Gastrocnemius medialis (tissue), 4 donors: ENCODE results near the gene RGS19. TPM values are rescaled to one million over a fixed set of nuclear protein-coding genes. Genes with fewer than 3 reads are reported as not detected.

Experiments used
- ATAC-seq, 2 donors: fragments of 150-250 bp; one replicate each; pipeline ENCODE4 v1.9.1; 2016
- DNase-seq, 2 donors: peaks; one replicate each; pipeline ENCODE4 v3.0.0-alpha.2; 2019
- H3K27ac ChIP-seq, 4 donors: fragments of 200-600 bp; sonication (generic); 1 replicate in 1 of 4; 2 replicates in 3 of 4; pipeline ENCODE4 v1.5.1; 2016 to 2018; ENCODE audit warnings: mild to moderate bottlenecking in 2 of 4, moderate library complexity in 1 of 4
- H3K27me3 ChIP-seq, 3 donors: fragments of 200-600 bp; sonication (generic) in 2 of 3; 1 replicate in 1 of 3; 2 replicates in 2 of 3; pipeline versions ENCODE4 v1.5.1 to v1.6.0; 2016 to 2019; ENCODE audit warnings: mild to moderate bottlenecking in 1 of 3, moderate library complexity in 1 of 3
- H3K36me3 ChIP-seq, 2 donors: fragments of 200-600 bp; sonication (generic) in 1 of 2; one replicate each; pipeline ENCODE4 v1.5.1; 2017 to 2018
- H3K4me1 ChIP-seq, 2 donors: fragments of 200-600 bp; sonication (generic) in 1 of 2; one replicate each; pipeline ENCODE4 v1.5.1; 2016 to 2017; ENCODE audit warnings: mild to moderate bottlenecking in 2 of 2
- H3K4me3 ChIP-seq, 4 donors: fragments of 200-600 bp; sonication (generic) in 3 of 4; 1 replicate in 1 of 4; 2 replicates in 3 of 4; pipeline ENCODE4 v1.5.1; 2016 to 2019; ENCODE audit warnings: mild to moderate bottlenecking in 2 of 4
- H3K9me3 ChIP-seq, 3 donors: fragments of 200-600 bp; sonication (generic) in 2 of 3; 1 replicate in 1 of 3; 2 replicates in 2 of 3; pipeline ENCODE4 v1.5.1; 2016 to 2019
- CTCF ChIP-seq, 5 experiments: fragments of 450-650 bp in 3 of 5; fragments of 200-600 bp in 2 of 5; sonication (generic) in 2 of 5; IDR thresholded peaks in 4 of 5; conservative IDR thresholded peaks in 1 of 5; 1 replicate in 4 of 5; 2 replicates in 1 of 5; pipeline ENCODE4 v1.5.1; 2016 to 2019; ENCODE audit warnings: antibody characterized with exemption in 5 of 5, mild to moderate bottlenecking in 3 of 5, moderate library complexity in 3 of 5
- POLR2A ChIP-seq, 2 donors: fragments of 450-650 bp; IDR thresholded peaks; one replicate each; pipeline ENCODE4 v1.6.1; 2017; ENCODE audit warnings: antibody characterized with exemption in 2 of 2, mild to moderate bottlenecking in 2 of 2, moderate library complexity in 2 of 2
- in situ Hi-C, 4 donors: fragments of 200-750 bp; cut with MboI; loops; one replicate each; pipeline versions ENCODE4 v1.15.0 to v1.8.0; 2017; ENCODE audit warnings: low sequenced_read_pairs in 4 of 4
- intact Hi-C: fragments of 100-400 bp; cut with DNase I; formaldehyde crosslinking; loops from one replicate; pipeline ENCODE4 v1.15.1; 2023; ENCODE audit warnings: low total_unique reads
- total RNA-seq, 4 donors: library from RNA; depleted of rRNA; stranded (reverse); fragments of >200 nt; gene quantifications; one replicate each; pipeline versions ENCODE4 v1.1.0 to v1.2.3, GENCODE V29; 2016

RGS19 gene
- total RNA-seq, 4 donors from 2014 or later, result 0.92 to 7.7 (median 3.5) TPM

- TF ChIP-seq POLR2A (IDR thresholded peaks at IDR 0.05) (no peak), CTCF (IDR thresholded peaks at IDR 0.05 in 4 of 5, conservative IDR thresholded peaks at IDR 0.05 in 1 of 5) (no peak)
- intact Hi-C loops (no loop called here), in situ Hi-C loops (no loop called here)
- DNase-seq (no peak), ATAC-seq (no peak)
- Histone ChIP-seq H3K27me3 (peaks cover 0 to 4% (median 3%) of the 10 kb centered on the region in 3 donors), H3K4me1 (peaks cover 9 to 15% of the 10 kb centered on the region in 2 donors), H3K36me3 (no peaks in the 10 kb centered on the region), H3K27ac (peak overlapping the region in 1 of 4 donors; percentile 70), H3K4me3 (peak overlapping the region in 3 of 4 donors; percentile 72 to 88 (median 76)), H3K9me3 (no peaks in the 10 kb centered on the region)
These were observed 1.3 kb downstream of the RGS19 start for GRCh38 chr20:64077876-64078551.

GRCh38 chr20:64077541-64077875, 1.8 kb downstream of the RGS19 start:
- peaks cover 9 to 15% of the 10 kb centered on the region in 2 donors for H3K4me1 ChIP-seq
- DNase-seq, result no peak
- no peak for ATAC-seq
- TF ChIP-seq POLR2A (IDR thresholded peaks at IDR 0.05) (no peak), CTCF (IDR thresholded peaks at IDR 0.05 in 4 of 5, conservative IDR thresholded peaks at IDR 0.05 in 1 of 5) (no peak)
- peaks cover 0 to 3% (median 0%) of the 10 kb centered on the region in 3 donors for H3K27me3 ChIP-seq
- H3K9me3 ChIP-seq, result no peaks in the 10 kb centered on the region
- H3K27ac ChIP-seq, result no peak overlapping the region
- peak overlapping the region in 1 of 4 donors; percentile 76 for H3K4me3 ChIP-seq
- in situ Hi-C loops, result no loop called here
- intact Hi-C loops, result no loop called here
- no peaks in the 10 kb centered on the region for H3K36me3 ChIP-seq

GRCh38 chr20:64077094-64077493, 2.2 kb downstream of the RGS19 start:
- peaks cover 0 to 3% (median 0%) of the 10 kb centered on the region in 3 donors for H3K27me3 ChIP-seq
- no peaks in the 10 kb centered on the region for H3K9me3 ChIP-seq
- peak overlapping the region in 1 of 4 donors; percentile 76 for H3K4me3 ChIP-seq
- TF ChIP-seq CTCF (IDR thresholded peaks at IDR 0.05 in 4 of 5, conservative IDR thresholded peaks at IDR 0.05 in 1 of 5), result no peak
- TF ChIP-seq POLR2A (IDR thresholded peaks at IDR 0.05), result no peak
- in situ Hi-C loops (no loop called here), intact Hi-C loops (no loop called here)
- peaks cover 9 to 15% of the 10 kb centered on the region in 2 donors for H3K4me1 ChIP-seq
- DNase-seq (no peak), ATAC-seq (no peak)
- H3K27ac ChIP-seq, result no peak overlapping the region
- H3K36me3 ChIP-seq, result no peaks in the 10 kb centered on the region

DNA sequence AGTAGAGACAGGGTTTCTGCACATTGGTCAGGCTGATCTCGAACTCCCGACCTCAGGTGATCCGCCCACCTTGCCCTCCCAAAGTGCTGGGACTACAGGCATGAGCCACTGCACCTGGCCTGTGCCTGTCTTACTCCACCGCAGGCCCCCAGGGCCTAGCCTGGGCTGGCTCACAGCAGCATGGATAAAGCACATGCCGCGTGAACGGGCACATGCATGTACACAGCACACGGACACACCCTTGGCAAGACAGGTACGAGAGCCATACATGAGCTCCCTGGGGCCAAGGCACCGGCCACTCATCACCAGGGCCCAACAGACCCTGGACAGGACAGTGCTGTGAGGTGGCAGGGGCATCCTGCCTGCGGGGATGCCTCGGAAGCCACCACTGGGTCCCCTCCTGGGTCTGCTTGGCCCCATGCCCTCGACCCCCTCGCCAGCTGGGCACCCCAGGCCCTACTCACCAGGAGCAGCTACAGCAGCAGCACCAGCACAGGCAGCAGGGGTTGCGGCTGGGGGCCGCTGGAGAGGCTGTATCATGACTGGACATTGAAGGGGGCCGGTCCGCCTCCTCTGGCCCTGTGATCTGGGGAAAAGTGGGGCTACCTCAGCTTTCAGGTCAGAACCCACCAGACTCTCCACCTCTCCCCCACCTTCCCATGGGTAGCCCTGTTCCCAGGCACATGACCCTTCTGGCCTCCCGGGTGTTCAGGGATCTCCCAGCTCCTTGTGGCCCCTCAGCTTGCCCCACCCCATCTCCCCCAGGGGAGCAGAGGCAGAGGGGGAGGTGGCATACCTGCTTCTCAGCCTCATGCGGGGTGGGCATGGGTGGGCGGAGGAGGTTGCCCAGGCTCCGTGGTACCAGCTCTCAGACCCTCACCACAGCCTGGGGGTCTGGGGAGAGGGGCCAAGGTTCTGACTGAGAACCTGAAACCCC, 3.0 kb downstream of the RGS19 start:
- Histone ChIP-seq H3K36me3 (no peaks in the 10 kb centered on the region), H3K9me3 (no peaks in the 10 kb centered on the region), H3K27me3 (peaks cover 0 to 3% (median 0%) of the 10 kb centered on the region in 3 donors), H3K4me1 (peaks cover 9 to 15% of the 10 kb centered on the region in 2 donors), H3K4me3 (peak overlapping the region in 1 of 4 donors; percentile 76), H3K27ac (no peak overlapping the region)
- no peak for DNase-seq
- no peak for ATAC-seq
- in situ Hi-C loops (no loop called here), intact Hi-C loops (no loop called here)
- TF ChIP-seq CTCF (IDR thresholded peaks at IDR 0.05 in 4 of 5, conservative IDR thresholded peaks at IDR 0.05 in 1 of 5) (no peak), POLR2A (IDR thresholded peaks at IDR 0.05) (no peak)
